Lower leg skin (tissue), 4 donors: ENCODE results near the gene ATG4B. TPM values are rescaled to one million over a fixed set of nuclear protein-coding genes. Genes with fewer than 3 reads are reported as not detected.
A peak's percentile ranks its signal among the peaks of the same experiment; 100 is the strongest.

Source experiments
- DNase-seq, 2 donors: peaks; one replicate each; pipeline ENCODE4 v3.0.0-alpha.2; 2019; ENCODE audit warnings: low spot score in 2 of 2
- H3K4me3 ChIP-seq: fragments of 200-600 bp; sonication (generic); 2 replicates; pipeline ENCODE4 v1.5.1; 2017; ENCODE audit warnings: mild to moderate bottlenecking, low read depth; ENCODE audit not compliant: poor library complexity, severe bottlenecking
- POLR2A ChIP-seq, 2 donors: fragments of 450-650 bp; IDR thresholded peaks; one replicate each; pipeline ENCODE4 v1.6.1; 2016 to 2017; ENCODE audit warnings: antibody characterized with exemption in 2 of 2, mild to moderate bottlenecking in 1 of 2, moderate library complexity in 1 of 2
- WGBS, 2 donors: methylation state at CpG; one replicate each; pipeline ENCODE4 v1.1.5; 2018; 5-methylcytosine and 5-hydroxymethylcytosine counted together
- intact Hi-C: fragments of 100-400 bp; cut with DNase I; formaldehyde crosslinking; loops from one replicate; pipeline ENCODE4 v1.15.0; 2023; ENCODE audit warnings: low total_unique reads
- total RNA-seq, 4 donors: library from RNA; depleted of rRNA; stranded (reverse); fragments of >200 nt; gene quantifications; one replicate each; pipeline ENCODE4 v1.1.0, GENCODE V29; 2016
- TF ChIP-seq, protein P1 (sequence below), 3 donors: fragments of 450-650 bp; IDR thresholded peaks; one replicate each; pipeline ENCODE4 v1.5.1; 2016; ENCODE audit warnings: antibody characterized with exemption in 3 of 3, mild to moderate bottlenecking in 3 of 3, moderate library complexity in 2 of 3

The ATG4B gene
- total RNA-seq, 4 donors from 2014 or later = 48.4 to 86.2 (median 63.3) TPM

DNA sequence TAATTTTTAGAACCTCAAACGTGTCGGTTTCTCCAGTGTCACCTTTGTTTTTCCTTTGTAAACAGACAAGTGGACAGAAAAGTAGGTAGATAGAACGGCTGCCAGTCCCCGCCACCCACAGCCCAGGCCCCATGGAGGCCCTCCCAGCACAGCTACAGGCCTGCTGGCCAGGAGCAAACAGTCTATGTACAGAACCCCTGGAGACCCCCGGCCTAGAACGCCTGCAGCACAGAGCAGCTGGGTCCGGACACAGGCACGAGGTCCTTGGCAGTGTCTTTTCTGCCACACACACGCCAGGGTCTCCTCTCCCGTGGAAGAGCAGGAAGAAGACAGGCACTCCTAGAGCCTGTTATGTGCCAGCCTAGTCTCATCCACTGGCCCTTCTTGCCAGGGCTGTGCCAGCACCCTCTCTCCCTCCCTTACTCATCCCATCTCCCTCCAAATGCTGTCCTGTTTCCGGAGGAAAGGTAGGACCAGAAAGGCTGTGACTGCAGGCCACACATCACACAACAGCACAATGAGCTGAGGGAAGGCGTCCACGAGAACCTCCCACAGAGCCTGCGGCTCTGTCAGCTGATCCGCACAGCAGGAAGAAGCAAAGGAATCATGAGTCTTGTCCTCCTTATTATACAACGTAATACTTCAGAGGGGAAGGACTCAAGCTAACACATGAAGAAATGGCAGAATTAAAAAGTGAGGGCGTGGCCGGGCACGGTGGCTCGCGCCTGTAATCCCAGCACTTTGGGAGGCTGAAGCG lies 41.5 kb downstream of the ATG4B start:
- H3K4me3 ChIP-seq = no peak overlapping the region
- WGBS, 2 donors = 88 to 89% methylated on average over 21 to 22 of the region's 22 CpGs
- DNase-seq = no peak
- TF ChIP-seq, protein P1, sequence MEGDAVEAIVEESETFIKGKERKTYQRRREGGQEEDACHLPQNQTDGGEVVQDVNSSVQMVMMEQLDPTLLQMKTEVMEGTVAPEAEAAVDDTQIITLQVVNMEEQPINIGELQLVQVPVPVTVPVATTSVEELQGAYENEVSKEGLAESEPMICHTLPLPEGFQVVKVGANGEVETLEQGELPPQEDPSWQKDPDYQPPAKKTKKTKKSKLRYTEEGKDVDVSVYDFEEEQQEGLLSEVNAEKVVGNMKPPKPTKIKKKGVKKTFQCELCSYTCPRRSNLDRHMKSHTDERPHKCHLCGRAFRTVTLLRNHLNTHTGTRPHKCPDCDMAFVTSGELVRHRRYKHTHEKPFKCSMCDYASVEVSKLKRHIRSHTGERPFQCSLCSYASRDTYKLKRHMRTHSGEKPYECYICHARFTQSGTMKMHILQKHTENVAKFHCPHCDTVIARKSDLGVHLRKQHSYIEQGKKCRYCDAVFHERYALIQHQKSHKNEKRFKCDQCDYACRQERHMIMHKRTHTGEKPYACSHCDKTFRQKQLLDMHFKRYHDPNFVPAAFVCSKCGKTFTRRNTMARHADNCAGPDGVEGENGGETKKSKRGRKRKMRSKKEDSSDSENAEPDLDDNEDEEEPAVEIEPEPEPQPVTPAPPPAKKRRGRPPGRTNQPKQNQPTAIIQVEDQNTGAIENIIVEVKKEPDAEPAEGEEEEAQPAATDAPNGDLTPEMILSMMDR (IDR thresholded peaks at IDR 0.05) = no peak
- no peak for TF ChIP-seq POLR2A (IDR thresholded peaks at IDR 0.05)
- intact Hi-C loops = no loop called here

DNA sequence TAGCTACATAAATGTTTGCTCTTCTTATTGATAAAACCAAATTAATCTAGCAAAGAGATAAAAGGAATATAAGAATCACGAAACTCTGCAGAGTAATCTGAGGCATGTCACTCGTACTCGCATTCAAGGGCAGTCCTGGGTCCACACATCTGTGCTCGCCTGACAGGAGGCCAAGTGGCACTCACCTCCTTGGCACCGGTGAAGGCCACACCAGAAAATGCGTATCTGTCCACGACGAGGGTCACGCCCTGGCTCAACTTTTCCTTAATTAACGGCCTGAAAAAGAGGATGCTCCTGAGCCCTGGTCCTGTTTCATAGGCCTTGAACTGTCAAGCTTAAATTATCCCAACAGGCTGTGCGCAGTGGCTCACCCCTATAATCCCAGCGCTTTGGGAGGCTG lies 42.6 kb downstream of the ATG4B start:
- TF ChIP-seq, protein P1 (IDR thresholded peaks at IDR 0.05) = no peak
- TF ChIP-seq POLR2A (IDR thresholded peaks at IDR 0.05) = no peak
- WGBS, 2 donors = 94 to 96% methylated on average over 12 of the region's 12 CpGs
- intact Hi-C loops = no loop called here

DNA sequence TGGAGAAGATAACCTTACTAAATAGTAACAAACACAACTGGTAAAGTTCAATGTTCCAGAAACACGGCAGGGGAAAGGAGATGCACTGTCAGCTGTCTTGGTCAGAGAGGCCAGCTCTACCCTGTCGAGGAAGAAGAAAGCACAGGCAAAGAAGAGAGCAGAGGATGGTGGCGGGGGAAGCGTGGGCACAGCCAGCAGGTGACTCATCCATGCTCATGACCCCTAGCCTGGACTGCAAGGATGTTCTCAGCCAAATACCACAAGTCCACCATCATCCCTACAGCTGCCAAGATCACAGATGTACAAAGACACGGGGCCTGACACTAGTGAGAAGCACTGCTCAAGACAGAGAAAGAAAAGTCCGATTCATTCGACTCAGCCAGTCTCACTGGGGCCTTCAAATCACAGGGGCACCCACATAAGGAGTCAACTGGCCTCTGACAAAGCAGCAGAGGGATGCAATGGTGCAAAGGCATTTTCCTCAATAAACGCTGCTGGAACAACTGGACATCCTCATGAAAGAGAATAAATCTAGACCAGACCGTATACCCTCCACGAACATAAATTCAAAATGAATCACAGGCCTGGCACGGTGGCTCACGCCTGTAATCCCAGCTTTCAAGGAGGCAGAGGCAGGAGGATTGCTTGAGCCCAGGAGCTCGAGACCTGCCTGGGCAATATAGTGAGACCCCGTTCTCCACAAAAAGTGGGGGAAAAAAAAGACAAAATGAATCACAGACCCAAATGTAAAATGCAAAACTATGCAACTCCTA lies 43.5 kb downstream of the ATG4B start:
- no peak for DNase-seq
- TF ChIP-seq POLR2A (IDR thresholded peaks at IDR 0.05) = no peak
- TF ChIP-seq, protein P1 (IDR thresholded peaks at IDR 0.05) = no peak
- intact Hi-C loops = no loop called here
- WGBS, 2 donors = 79 to 82% methylated on average over 14 of the region's 14 CpGs
- H3K4me3 ChIP-seq = no peak overlapping the region

More for the DNA sequence above, 42.6 kb downstream of the ATG4B start:
- no peak overlapping the region for H3K4me3 ChIP-seq
- DNase-seq = no peak

DNA sequence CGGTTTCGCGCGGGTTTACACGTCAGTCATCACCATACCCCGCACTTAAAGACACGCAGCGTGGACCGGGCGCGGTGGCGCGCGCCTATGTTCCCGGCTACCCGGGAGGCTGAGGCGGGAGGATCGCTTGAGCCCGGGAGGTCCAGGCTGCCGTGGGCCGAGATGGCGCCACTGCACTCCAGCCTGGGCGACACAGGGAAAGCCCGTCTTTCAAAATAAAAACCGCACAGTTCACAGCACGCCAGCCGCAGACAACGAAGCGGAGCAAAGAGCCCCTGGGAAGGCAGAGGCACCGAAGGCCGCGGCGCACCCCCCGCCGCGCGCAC lies 48.8 kb downstream of the ATG4B start:
- H3K4me3 ChIP-seq = peak overlapping the region; percentile 70
- no peak for TF ChIP-seq POLR2A (IDR thresholded peaks at IDR 0.05)
- TF ChIP-seq, protein P1 (IDR thresholded peaks at IDR 0.05) = no peak
- 1% methylated on average over 32 to 36 of the region's 37 CpGs for WGBS, 2 donors
- intact Hi-C loops = no loop called here
- DNase-seq = no peak

DNA sequence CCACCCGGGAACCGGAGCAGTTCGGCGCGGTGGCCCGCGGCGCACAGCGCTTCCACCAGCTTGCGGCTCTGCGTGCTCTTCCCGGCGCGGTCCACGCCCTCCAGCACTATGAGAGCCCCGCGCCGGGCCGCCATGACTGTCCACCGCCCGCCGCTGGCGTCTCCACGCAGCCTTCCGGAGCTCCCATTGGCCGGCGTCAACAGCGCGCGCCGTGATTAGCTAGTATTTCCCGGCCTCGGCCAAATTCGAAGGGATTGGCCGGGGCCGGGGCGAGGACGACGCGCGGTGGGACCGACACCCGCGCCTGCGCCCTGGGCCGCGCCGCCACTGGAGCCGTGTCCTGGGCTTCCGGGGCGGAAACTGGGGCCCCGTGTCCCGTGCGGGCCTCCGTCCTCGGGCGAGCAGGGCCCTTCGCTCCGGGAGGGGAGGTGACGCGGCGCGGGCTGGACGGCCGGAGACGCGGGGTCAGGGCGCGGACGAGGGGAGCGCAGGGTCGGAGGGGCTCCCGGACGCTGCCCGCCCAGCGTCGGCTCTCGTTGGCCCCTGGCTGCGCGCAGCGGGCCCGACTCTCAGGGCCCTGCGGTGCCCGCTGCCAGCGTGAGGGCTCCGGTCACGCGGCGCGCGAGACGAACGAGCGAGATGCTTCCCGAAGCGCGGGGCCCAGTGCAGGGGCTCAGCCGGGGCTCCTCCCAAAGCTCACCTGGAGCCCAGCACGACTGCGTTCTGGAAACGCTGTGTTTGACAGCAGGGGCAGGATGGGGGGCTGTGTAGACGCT lies 49.3 kb downstream of the ATG4B start, which contains the start of gene DTYMK:
Gene DTYMK, minus strand, starts transcription at position 166 of the 776 bp plus-strand sequence. Its CDS starts 32 bp downstream, at position 134.
- intact Hi-C loops = no loop called here
- WGBS, 2 donors = 0% methylated on average over 31 to 66 of the region's 102 CpGs
- TF ChIP-seq, protein P1 (IDR thresholded peaks at IDR 0.05) = no peak
- peak in 1 of 2 donors; percentile 60 for TF ChIP-seq POLR2A (IDR thresholded peaks at IDR 0.05)
- peak within 1 kb of the TSS; percentile 77 for H3K4me3 ChIP-seq
- peak; percentile 93 to 99 for DNase-seq
